Muscle of leg (tissue), 11 donors: ENCODE measurements around the gene PTOV1. TPM values are rescaled to one million over a fixed set of nuclear protein-coding genes. Genes with fewer than 3 reads are reported as not detected.

Experiments used
- DNase-seq: peaks from one replicate; pipeline ENCODE4 v3.0.0; 2013
- H3K27ac ChIP-seq: one replicate; pipeline ENCODE4 v1.5.1; 2013; ENCODE audit warnings: mild to moderate bottlenecking, low read length, control low read depth
- H3K27me3 ChIP-seq: one replicate; pipeline ENCODE4 v1.6.1; 2013; ENCODE audit warnings: low read length; ENCODE audit not compliant: control insufficient read depth, insufficient read depth
- H3K36me3 ChIP-seq: one replicate; pipeline ENCODE4 v1.6.1; 2013; ENCODE audit warnings: low read length; ENCODE audit not compliant: control insufficient read depth, insufficient read depth
- H3K4me1 ChIP-seq: one replicate; pipeline ENCODE4 v1.6.1; 2013; ENCODE audit warnings: low read length; ENCODE audit not compliant: control insufficient read depth, insufficient read depth
- H3K4me3 ChIP-seq: one replicate; pipeline ENCODE4 v1.5.1; 2013; ENCODE audit warnings: low read length, control low read depth
- H3K9me3 ChIP-seq: replicated peaks from 2 replicates; pipeline ENCODE4 v1.6.1; 2013; ENCODE audit warnings: low read depth, low read length; ENCODE audit not compliant: control insufficient read depth
- WGBS: methylation state at CpG from one replicate; pipeline ENCODE4 v1.1.5; 2013; ENCODE audit warnings: missing lambda C conversion rate; ENCODE audit not compliant: insufficient coverage; 5-methylcytosine and 5-hydroxymethylcytosine counted together
- polyA plus RNA-seq, 8 donors: library from polyadenylated mRNA; unstranded; fragments of 120-200 nt; gene quantifications; one replicate each; pipeline versions ENCODE4 v1.2.1 to v1.2.3, GENCODE V29; 2013; ENCODE audit warnings: inconsistent platforms in 1 of 8, low replicate concordance in 1 of 8; ENCODE audit not compliant: insufficient read length in 8 of 8, insufficient read depth in 1 of 8
- total RNA-seq: library from RNA; stranded (reverse); fragments of 120-200 nt; gene quantifications from one replicate; pipeline ENCODE4 v1.2.4, GENCODE V29; 2013

The PTOV1 gene
- total and polyA plus RNA-seq, 9 donors: 140 to 239 (median 223) TPM

- Histone ChIP-seq H3K9me3 (no peaks in the 10 kb centered on the region), H3K4me1 (peaks cover 10% of the 10 kb centered on the region), H3K27ac (no peak overlapping the region), H3K27me3 (no peaks in the 10 kb centered on the region), H3K36me3 (peaks cover 60% of the 10 kb centered on the region), H3K4me3 (no peak overlapping the region)
- DNase-seq: no peak
- 88% methylated on average over 8 of the region's 11 CpGs for WGBS
These were observed 10.6 kb upstream of the PTOV1 start for GRCh38 chr19:49840321-49840720.

DNA sequence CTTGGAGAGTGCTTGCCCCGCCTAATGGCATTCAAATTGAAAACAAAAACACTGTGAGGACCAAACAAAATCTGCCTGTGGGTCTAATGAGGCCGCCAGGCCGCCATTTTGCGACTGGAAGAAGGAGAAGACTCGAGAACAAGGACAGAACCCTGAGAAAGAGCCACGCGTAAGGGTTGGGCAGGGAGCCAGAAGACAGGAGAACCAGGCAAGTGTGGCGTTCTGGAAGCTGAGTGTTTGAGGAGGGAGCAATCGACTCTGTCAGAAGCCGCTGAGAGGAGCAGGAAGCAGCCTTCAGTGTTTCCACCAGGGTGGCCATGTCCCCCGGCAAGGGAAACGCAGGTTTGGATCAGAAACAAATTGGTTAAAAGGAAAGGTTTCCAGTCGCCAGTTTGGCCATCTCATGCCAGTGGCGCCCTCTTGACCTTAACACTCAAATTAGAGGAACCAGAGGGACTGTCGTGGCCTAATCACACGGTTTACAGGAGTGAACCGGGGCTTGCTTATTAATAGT, 10.2 kb upstream of the PTOV1 start:
- no peaks in the 10 kb centered on the region for H3K27me3 ChIP-seq
- DNase-seq: no peak
- no peak overlapping the region for H3K4me3 ChIP-seq
- peaks cover 55% of the 10 kb centered on the region for H3K36me3 ChIP-seq
- H3K4me1 ChIP-seq: peaks cover 10% of the 10 kb centered on the region
- WGBS: 87% methylated on average over 11 of the region's 17 CpGs
- no peak overlapping the region for H3K27ac ChIP-seq
- H3K9me3 ChIP-seq: no peaks in the 10 kb centered on the region

- Histone ChIP-seq H3K4me3 (no peak overlapping the region), H3K27ac (no peak overlapping the region), H3K9me3 (no peaks in the 10 kb centered on the region), H3K4me1 (peaks cover 10% of the 10 kb centered on the region), H3K36me3 (peaks cover 30% of the 10 kb centered on the region), H3K27me3 (no peaks in the 10 kb centered on the region)
- 100% methylated on average over 1 of the region's 3 CpGs for WGBS
- no peak for DNase-seq
These were observed 7.7 kb upstream of the PTOV1 start for GRCh38 chr19:49843265-49843664.

DNA sequence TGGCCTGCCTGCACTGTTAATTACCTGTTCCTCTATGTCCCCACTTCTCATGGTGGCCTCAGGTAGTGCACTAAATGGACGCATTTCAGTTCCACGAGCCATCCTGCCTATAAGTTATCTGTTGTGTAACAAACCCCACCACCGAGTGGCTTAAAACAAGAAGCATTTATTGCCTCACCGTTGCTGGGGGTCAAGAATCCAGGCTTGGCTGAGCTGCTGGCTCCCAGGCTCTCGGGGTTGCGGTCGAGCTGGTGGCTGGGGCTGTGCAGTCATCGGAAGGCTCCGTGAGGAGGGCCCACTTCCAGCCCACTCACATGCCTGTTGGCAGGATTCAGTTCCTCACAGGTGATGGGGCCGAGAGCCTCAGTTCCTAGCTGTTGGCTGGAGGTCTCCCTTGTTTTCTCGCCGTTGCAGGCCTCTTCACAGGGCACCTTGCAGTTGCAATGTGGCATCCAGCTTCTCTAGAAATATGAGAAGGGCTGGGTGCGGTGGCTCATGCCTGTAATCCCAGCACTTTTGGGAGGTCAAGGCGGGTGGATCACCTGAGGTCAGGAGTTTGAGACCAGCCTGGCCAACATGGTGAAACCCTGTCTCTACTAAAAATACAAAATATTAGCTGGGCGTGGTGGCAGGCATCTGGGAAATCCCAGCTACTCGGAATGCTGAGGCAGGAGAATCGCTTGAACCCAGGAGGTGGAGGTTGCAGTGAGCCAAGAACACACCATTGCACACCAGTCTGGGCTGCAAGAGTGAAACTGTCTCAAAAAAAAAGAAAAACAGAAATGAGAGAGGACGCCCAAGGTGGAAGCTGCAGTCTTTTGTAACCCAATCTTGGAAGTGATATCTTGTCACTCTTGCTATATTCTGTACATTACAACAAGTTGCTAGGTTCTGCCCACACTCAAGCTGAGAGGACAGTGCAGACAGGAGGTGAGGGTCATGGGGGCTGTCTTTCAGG, 6.5 kb upstream of the PTOV1 start:
- no peak for DNase-seq
- H3K4me1 ChIP-seq: peaks cover 10% of the 10 kb centered on the region
- peaks cover 6% of the 10 kb centered on the region for H3K9me3 ChIP-seq
- H3K36me3 ChIP-seq: peaks cover 22% of the 10 kb centered on the region
- no peaks in the 10 kb centered on the region for H3K27me3 ChIP-seq
- H3K4me3 ChIP-seq: no peak overlapping the region
- WGBS: 74% methylated on average over 12 of the region's 18 CpGs
- no peak overlapping the region for H3K27ac ChIP-seq

DNA sequence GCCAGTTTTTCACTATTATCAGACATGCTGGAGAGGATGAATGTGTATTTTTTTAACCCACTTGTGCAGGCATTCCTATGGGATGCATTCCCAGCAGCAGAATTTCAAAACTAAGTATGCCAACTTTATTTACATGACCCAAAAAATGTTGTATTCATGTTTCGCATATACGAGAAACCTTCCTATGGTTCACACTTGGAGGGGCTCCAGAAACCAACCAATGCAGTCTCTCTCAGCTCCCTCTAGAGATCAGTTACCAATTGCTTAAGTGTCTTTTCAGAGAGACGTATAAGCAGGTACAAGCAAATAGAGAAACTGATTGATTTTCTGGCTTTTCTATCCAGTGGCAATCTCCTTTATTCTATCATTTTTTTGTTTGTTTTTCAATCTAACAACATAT, 5.5 kb upstream of the PTOV1 start:
- H3K36me3 ChIP-seq: peaks cover 21% of the 10 kb centered on the region
- 100% methylated on average over 1 of the region's 3 CpGs for WGBS
- no peak for DNase-seq
- no peaks in the 10 kb centered on the region for H3K27me3 ChIP-seq
- peaks cover 9% of the 10 kb centered on the region for H3K9me3 ChIP-seq
- H3K27ac ChIP-seq: no peak overlapping the region
- peaks cover 15% of the 10 kb centered on the region for H3K4me1 ChIP-seq
- no peak overlapping the region for H3K4me3 ChIP-seq

DNA sequence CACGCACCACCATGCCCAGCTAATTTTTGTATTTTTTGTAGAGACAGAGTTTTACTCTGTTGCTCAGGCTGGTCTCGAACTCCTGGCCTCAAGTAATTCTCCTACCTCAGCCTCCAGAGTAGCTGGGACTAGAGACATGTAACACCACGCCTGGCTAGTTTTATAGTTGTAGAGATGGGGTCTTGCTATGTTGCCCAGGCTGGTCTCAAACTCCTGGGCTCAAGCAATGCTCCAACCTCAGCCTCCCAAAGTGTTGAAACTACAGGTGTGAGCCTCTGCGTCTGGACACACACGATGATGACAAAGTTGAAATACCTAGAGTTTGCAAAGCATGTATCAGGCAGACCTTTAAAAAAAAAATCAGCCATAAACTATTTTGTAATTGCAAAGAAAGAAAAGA, 4.6 kb upstream of the PTOV1 start:
- Histone ChIP-seq H3K27ac (no peak overlapping the region), H3K4me3 (no peak overlapping the region), H3K9me3 (peaks cover 9% of the 10 kb centered on the region)

GRCh38 chr19:49847731-49848696, 2.9 kb upstream of the PTOV1 start:
- Histone ChIP-seq H3K36me3 (peaks cover 8% of the 10 kb centered on the region), H3K9me3 (peaks cover 9% of the 10 kb centered on the region), H3K27ac (no peak overlapping the region), H3K4me1 (peaks cover 29% of the 10 kb centered on the region), H3K4me3 (no peak overlapping the region), H3K27me3 (no peaks in the 10 kb centered on the region)
- DNase-seq: no peak
- 94% methylated on average over 3 of the region's 10 CpGs for WGBS

More for the DNA sequence above, 4.6 kb upstream of the PTOV1 start:
- DNase-seq: no peak
- H3K27me3 ChIP-seq: no peaks in the 10 kb centered on the region
- WGBS: no CpG with 5 or more reads among the region's 5 CpGs
- H3K36me3 ChIP-seq: peaks cover 13% of the 10 kb centered on the region
- peaks cover 15% of the 10 kb centered on the region for H3K4me1 ChIP-seq

DNA sequence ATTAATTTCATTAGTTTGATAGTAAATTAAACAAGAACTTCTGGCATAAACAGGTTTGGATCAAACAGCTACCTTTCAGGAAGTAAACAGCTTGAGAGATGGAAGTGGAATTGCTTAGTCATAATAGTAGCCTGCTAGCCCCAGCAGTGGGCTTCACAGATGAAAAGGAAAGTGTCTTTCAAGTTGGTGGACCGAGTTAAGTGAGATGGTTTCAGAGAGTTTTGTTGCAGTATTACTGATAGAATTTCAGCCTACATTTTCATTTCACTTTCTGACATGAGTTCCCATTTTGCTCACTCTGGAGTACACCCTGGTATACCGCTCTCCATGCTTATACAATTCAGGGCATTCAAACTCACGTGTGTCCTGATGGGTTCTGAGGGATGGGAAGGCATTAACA, 2.0 kb upstream of the PTOV1 start:
- peaks cover 38% of the 10 kb centered on the region for H3K4me1 ChIP-seq
- no peaks in the 10 kb centered on the region for H3K27me3 ChIP-seq
- no peak for DNase-seq
- no peak overlapping the region for H3K4me3 ChIP-seq
- H3K27ac ChIP-seq: no peak overlapping the region
- peaks cover 14% of the 10 kb centered on the region for H3K36me3 ChIP-seq
- peaks cover 9% of the 10 kb centered on the region for H3K9me3 ChIP-seq
- no CpG with 5 or more reads among the region's 3 CpGs for WGBS

- WGBS: 90% methylated on average over 14 of the region's 15 CpGs
- DNase-seq: peak; percentile 25
- peak overlapping the region; percentile 99 for H3K27ac ChIP-seq
These were observed 1.3 kb upstream of the PTOV1 start for GRCh38 chr19:49849433-49850220.

More at GRCh38 chr19:49849433-49850220, 1.3 kb upstream of the PTOV1 start:
- peak overlapping the region; percentile 95 for H3K4me3 ChIP-seq
- no peaks in the 10 kb centered on the region for H3K27me3 ChIP-seq
- peaks cover 9% of the 10 kb centered on the region for H3K9me3 ChIP-seq
- H3K36me3 ChIP-seq: peaks cover 21% of the 10 kb centered on the region
- peaks cover 38% of the 10 kb centered on the region for H3K4me1 ChIP-seq
